HEK293 (cell line): ENCODE results near the gene C4BPB.

Experiments used
- CTCF ChIA-PET: fragments of 350-600 bp; formaldehyde crosslinking; extraction: SDS; loops from one replicate; lab custom pipeline; 2021; ENCODE audit warnings: antibody characterized with exemption; lab: Yijun Ruan, JAX
- POLR2A ChIA-PET: fragments of 300-600 bp; formaldehyde crosslinking; extraction: SDS; loops from one replicate; lab custom pipeline; 2020; ENCODE audit warnings: antibody characterized with exemption, inconsistent platforms; lab: Yijun Ruan, JAX
- H3K27ac ChIP-seq: fragments of 200-500 bp; sonication (Bioruptor generic); 2 replicates; pipeline ENCODE4 v1.5.1; 2014; ENCODE audit warnings: low read depth, low read length, control low read depth, inconsistent platforms; ENCODE audit errors: extremely low read depth
- H3K36me3 ChIP-seq, 2 experiments: fragments of 200-500 bp in 1 of 2; sonication (Bioruptor generic) in 1 of 2; 1 replicate in 1 of 2; 2 replicates in 1 of 2; pipeline ENCODE4 v1.5.1; 2014 to 2017; ENCODE audit warnings: inconsistent platforms in 2 of 2, low read length in 2 of 2; ENCODE audit not compliant: control insufficient read depth in 2 of 2, insufficient read depth in 1 of 2
- H3K4me1 ChIP-seq: fragments of 200-500 bp; sonication (Bioruptor generic); 2 replicates; pipeline ENCODE4 v1.5.1; 2014; ENCODE audit warnings: mild to moderate bottlenecking, low read length, inconsistent platforms; ENCODE audit not compliant: control insufficient read depth, insufficient read depth
- H3K4me3 ChIP-seq: 2 replicates; pipeline ENCODE4 v1.5.1; 2011; ENCODE audit warnings: low read depth, mild to moderate bottlenecking, control low read depth, low read length, moderate library complexity
- H3K9me3 ChIP-seq: fragments of 200-500 bp; sonication (Bioruptor generic); 2 replicates; pipeline ENCODE4 v1.5.1; 2014; ENCODE audit warnings: low read depth, low read length, inconsistent platforms; ENCODE audit not compliant: control insufficient read depth, insufficient read depth
- GFI1B ChIP-seq: fragments of 450-650 bp; formaldehyde crosslinking; IDR thresholded peaks from 2 replicates; pipeline ENCODE4 v1.5.1; 2016; ENCODE audit warnings: missing biosample characterization, missing genetic modification characterization
- HOXC10 ChIP-seq: sonication (generic); formaldehyde crosslinking; IDR thresholded peaks from 2 replicates; pipeline ENCODE4 v1.8.1; 2023; ENCODE audit warnings: mild to moderate bottlenecking, missing genetic modification reagents
- HOXD13 ChIP-seq: sonication (generic); formaldehyde crosslinking; IDR thresholded peaks from 2 replicates; pipeline ENCODE4 v1.8.0; 2022; ENCODE audit warnings: missing genetic modification reagents, borderline replicate concordance
- INSM2 ChIP-seq: fragments of 450-650 bp; formaldehyde crosslinking; IDR thresholded peaks from 2 replicates; pipeline ENCODE4 v1.5.1; 2016; ENCODE audit warnings: missing biosample characterization, missing genetic modification characterization
- KLF8 ChIP-seq: fragments of 450-650 bp; formaldehyde crosslinking; IDR thresholded peaks from 2 replicates; pipeline ENCODE4 v1.5.1; 2016; ENCODE audit warnings: missing biosample characterization, missing genetic modification characterization
- MYNN ChIP-seq: fragments of 450-650 bp; formaldehyde crosslinking; IDR thresholded peaks from 2 replicates; pipeline ENCODE4 v1.5.1; 2016; ENCODE audit warnings: missing biosample characterization, missing genetic modification characterization, borderline replicate concordance
- OSR2 ChIP-seq: fragments of 450-650 bp; formaldehyde crosslinking; IDR thresholded peaks from 2 replicates; pipeline ENCODE4 v1.5.1; 2016; ENCODE audit warnings: missing biosample characterization, missing genetic modification characterization
- RBAK ChIP-seq: fragments of 450-650 bp; formaldehyde crosslinking; IDR thresholded peaks from 2 replicates; pipeline ENCODE4 v1.5.1; 2016; ENCODE audit warnings: missing biosample characterization, missing genetic modification characterization
- SP2 ChIP-seq: fragments of 450-650 bp; formaldehyde crosslinking; IDR thresholded peaks from 2 replicates; pipeline ENCODE4 v1.5.1; 2016; ENCODE audit warnings: missing biosample characterization, missing genetic modification characterization
- ZBTB6 ChIP-seq: fragments of 450-650 bp; formaldehyde crosslinking; IDR thresholded peaks from 2 replicates; pipeline ENCODE4 v1.5.1; 2017; ENCODE audit warnings: missing biosample characterization, missing genetic modification characterization
- ZFHX2 ChIP-seq: fragments of 450-650 bp; formaldehyde crosslinking; conservative IDR thresholded peaks from 2 replicates; pipeline ENCODE4 v1.5.1; 2016; ENCODE audit warnings: missing biosample characterization, missing genetic modification characterization
- ZNF221 ChIP-seq: fragments of 450-650 bp; formaldehyde crosslinking; IDR thresholded peaks from 2 replicates; pipeline ENCODE4 v1.5.1; 2017; ENCODE audit warnings: missing biosample characterization, missing genetic modification characterization, borderline replicate concordance
- ZNF248 ChIP-seq: fragments of 450-650 bp; formaldehyde crosslinking; IDR thresholded peaks from 2 replicates; pipeline ENCODE4 v1.5.1; 2017; ENCODE audit warnings: missing biosample characterization, missing genetic modification characterization
- ZNF292 ChIP-seq: fragments of 450-650 bp; formaldehyde crosslinking; IDR thresholded peaks from 2 replicates; pipeline ENCODE4 v1.5.1; 2016; ENCODE audit warnings: low read depth, missing biosample characterization, missing genetic modification characterization, borderline replicate concordance
- ZNF341 ChIP-seq: fragments of 450-650 bp; formaldehyde crosslinking; IDR thresholded peaks from 2 replicates; pipeline ENCODE4; 2016; ENCODE audit warnings: low read depth, missing biosample characterization, missing genetic modification characterization
- ZNF391 ChIP-seq: fragments of 450-650 bp; formaldehyde crosslinking; IDR thresholded peaks from 2 replicates; pipeline ENCODE4 v1.5.1; 2016; ENCODE audit warnings: low read depth, missing biosample characterization, missing genetic modification characterization, borderline replicate concordance
- ZNF501 ChIP-seq: fragments of 450-650 bp; formaldehyde crosslinking; IDR thresholded peaks from 2 replicates; pipeline ENCODE4 v1.5.1; 2016; ENCODE audit warnings: missing biosample characterization, missing genetic modification characterization
- ZNF510 ChIP-seq: fragments of 450-650 bp; formaldehyde crosslinking; IDR thresholded peaks from 2 replicates; pipeline ENCODE4 v1.5.1; 2018; ENCODE audit warnings: mild to moderate bottlenecking, missing genetic modification characterization, missing biosample characterization; ENCODE audit not compliant: insufficient replicate concordance
- ZNF600 ChIP-seq: fragments of 450-650 bp; formaldehyde crosslinking; IDR thresholded peaks from 2 replicates; pipeline ENCODE4 v1.5.1; 2016; ENCODE audit warnings: missing biosample characterization, missing genetic modification characterization
- ZNF626 ChIP-seq: fragments of 450-650 bp; sonication (Bioruptor Pico); formaldehyde crosslinking; IDR thresholded peaks from 2 replicates; pipeline ENCODE4 v1.5.1; 2018; ENCODE audit warnings: missing biosample characterization, missing genetic modification characterization, inconsistent platforms
- ZNF654 ChIP-seq: fragments of 450-650 bp; formaldehyde crosslinking; IDR thresholded peaks from 2 replicates; pipeline ENCODE4 v1.5.1; 2016; ENCODE audit warnings: low read depth, missing biosample characterization, missing genetic modification characterization
- ZNF670 ChIP-seq: fragments of 450-650 bp; formaldehyde crosslinking; IDR thresholded peaks from 2 replicates; pipeline ENCODE4 v1.5.1; 2016; ENCODE audit warnings: missing biosample characterization, missing genetic modification characterization, low read depth
- ZNF677 ChIP-seq: fragments of 450-650 bp; IDR thresholded peaks from 2 replicates; pipeline ENCODE4 v1.5.0; 2018; ENCODE audit warnings: missing biosample characterization, mild to moderate bottlenecking, missing genetic modification characterization, moderate library complexity
- ZNF791 ChIP-seq: fragments of 450-650 bp; formaldehyde crosslinking; IDR thresholded peaks from 2 replicates; pipeline ENCODE4 v1.5.1; 2016; ENCODE audit warnings: missing biosample characterization, missing genetic modification characterization
- TF ChIP-seq, protein P1 (sequence below): fragments of 450-650 bp; formaldehyde crosslinking; IDR thresholded peaks from 2 replicates; pipeline ENCODE4 v1.5.1; 2016; ENCODE audit warnings: missing biosample characterization, missing genetic modification characterization
- TF ChIP-seq, protein P2 (sequence below): fragments of 450-650 bp; formaldehyde crosslinking; IDR thresholded peaks from 2 replicates; pipeline ENCODE4 v1.5.1; 2016; ENCODE audit warnings: missing biosample characterization, missing genetic modification characterization
- TF ChIP-seq, protein P3 (sequence below): fragments of 450-650 bp; formaldehyde crosslinking; IDR thresholded peaks from 2 replicates; pipeline ENCODE4 v1.5.1; 2016; ENCODE audit warnings: missing biosample characterization, missing genetic modification characterization
- TF ChIP-seq, protein P4 (sequence below): sonication (generic); formaldehyde crosslinking; IDR thresholded peaks from 2 replicates; pipeline ENCODE4 v1.8.1; 2022; ENCODE audit warnings: mild to moderate bottlenecking, moderate library complexity, missing genetic modification reagents

C4BPB gene

DNA sequence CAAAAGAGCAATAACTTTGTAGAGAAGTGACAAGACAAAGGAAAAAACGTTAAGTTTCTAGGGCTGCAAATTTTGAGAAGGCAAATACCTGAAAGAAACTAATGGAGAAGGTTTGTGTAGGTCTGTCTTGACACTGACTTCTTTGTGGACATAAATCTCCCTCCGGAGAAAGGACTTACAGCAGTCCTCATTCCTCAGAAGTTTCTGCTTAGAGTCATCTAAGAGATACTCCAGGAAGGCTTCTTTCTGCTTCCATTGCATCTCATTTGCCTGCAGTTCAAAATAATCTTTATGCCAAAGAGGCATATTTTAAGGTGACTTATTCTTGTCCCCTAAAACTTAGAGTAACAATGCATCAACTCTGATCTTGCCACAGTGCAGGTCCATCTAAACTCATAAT, 4.4 kb upstream of the C4BPB start:
- CTCF ChIA-PET = interaction anchor here (0.6 to 3.5 kb wide), 19 partner anchors 9 to 589 kb away, joined by 3 to 42 read pairs (median 4); partner anchors contain the start of gene PFKFB2

GRCh38 chr1:207084701-207085180, 3.9 kb upstream of the C4BPB start:
- POLR2A ChIA-PET = interaction anchor here (1.1 kb wide), 1 partner anchor 237 kb away, joined by 3 read pairs; the partner anchor contains the start of gene CD55
- Histone ChIP-seq H3K27ac (no peak overlapping the region), H3K36me3 (no peaks in the 10 kb centered on the region), H3K9me3 (no peaks in the 10 kb centered on the region), H3K4me1 (no peaks in the 10 kb centered on the region), H3K4me3 (no peak overlapping the region)
- CTCF ChIA-PET = interaction anchor here (0.6 to 3.5 kb wide), 19 partner anchors 9 to 438 kb away, joined by 3 to 42 read pairs (median 4); partner anchors contain the start of gene PFKFB2
- TF ChIP-seq ZNF510 (tag by site-specific recombination) (no peak), GFI1B (tag by site-specific recombination) (no peak), ZFHX2 (tag by site-specific recombination) (peak; percentile 31; the same call in 1 of the 2 replicates), ZNF654 (tag by site-specific recombination) (peak; percentile 59), ZNF626 (tag by site-specific recombination) (no peak), ZNF341 (tag by site-specific recombination) (0 out of 2 replicates have a peak, but pooled peaks have one; percentile 20), RBAK (tag by site-specific recombination) (no peak)
- TF ChIP-seq, protein P1, sequence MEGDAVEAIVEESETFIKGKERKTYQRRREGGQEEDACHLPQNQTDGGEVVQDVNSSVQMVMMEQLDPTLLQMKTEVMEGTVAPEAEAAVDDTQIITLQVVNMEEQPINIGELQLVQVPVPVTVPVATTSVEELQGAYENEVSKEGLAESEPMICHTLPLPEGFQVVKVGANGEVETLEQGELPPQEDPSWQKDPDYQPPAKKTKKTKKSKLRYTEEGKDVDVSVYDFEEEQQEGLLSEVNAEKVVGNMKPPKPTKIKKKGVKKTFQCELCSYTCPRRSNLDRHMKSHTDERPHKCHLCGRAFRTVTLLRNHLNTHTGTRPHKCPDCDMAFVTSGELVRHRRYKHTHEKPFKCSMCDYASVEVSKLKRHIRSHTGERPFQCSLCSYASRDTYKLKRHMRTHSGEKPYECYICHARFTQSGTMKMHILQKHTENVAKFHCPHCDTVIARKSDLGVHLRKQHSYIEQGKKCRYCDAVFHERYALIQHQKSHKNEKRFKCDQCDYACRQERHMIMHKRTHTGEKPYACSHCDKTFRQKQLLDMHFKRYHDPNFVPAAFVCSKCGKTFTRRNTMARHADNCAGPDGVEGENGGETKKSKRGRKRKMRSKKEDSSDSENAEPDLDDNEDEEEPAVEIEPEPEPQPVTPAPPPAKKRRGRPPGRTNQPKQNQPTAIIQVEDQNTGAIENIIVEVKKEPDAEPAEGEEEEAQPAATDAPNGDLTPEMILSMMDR (tag by site-specific recombination) = peak; percentile 60
- TF ChIP-seq, protein P2, sequence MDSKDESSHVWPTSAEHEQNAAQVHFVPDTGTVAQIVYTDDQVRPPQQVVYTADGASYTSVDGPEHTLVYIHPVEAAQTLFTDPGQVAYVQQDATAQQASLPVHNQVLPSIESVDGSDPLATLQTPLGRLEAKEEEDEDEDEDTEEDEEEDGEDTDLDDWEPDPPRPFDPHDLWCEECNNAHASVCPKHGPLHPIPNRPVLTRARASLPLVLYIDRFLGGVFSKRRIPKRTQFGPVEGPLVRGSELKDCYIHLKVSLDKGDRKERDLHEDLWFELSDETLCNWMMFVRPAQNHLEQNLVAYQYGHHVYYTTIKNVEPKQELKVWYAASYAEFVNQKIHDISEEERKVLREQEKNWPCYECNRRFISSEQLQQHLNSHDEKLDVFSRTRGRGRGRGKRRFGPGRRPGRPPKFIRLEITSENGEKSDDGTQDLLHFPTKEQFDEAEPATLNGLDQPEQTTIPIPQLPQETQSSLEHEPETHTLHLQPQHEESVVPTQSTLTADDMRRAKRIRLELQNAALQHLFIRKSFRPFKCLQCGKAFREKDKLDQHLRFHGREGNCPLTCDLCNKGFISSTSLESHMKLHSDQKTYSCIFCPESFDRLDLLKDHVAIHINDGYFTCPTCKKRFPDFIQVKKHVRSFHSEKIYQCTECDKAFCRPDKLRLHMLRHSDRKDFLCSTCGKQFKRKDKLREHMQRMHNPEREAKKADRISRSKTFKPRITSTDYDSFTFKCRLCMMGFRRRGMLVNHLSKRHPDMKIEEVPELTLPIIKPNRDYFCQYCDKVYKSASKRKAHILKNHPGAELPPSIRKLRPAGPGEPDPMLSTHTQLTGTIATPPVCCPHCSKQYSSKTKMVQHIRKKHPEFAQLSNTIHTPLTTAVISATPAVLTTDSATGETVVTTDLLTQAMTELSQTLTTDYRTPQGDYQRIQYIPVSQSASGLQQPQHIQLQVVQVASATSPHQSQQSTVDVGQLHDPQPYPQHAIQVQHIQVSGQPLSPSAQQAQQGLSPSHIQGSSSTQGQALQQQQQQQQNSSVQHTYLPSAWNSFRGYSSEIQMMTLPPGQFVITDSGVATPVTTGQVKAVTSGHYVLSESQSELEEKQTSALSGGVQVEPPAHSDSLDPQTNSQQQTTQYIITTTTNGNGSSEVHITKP (tag by site-specific recombination) = peak; percentile 22; the same call in 1 of the 2 replicates

More for the DNA sequence above, 4.4 kb upstream of the C4BPB start:
- no peak overlapping the region for H3K27ac ChIP-seq
- no peaks in the 10 kb centered on the region for H3K9me3 ChIP-seq
- H3K4me1 ChIP-seq = no peaks in the 10 kb centered on the region
- H3K4me3 ChIP-seq = no peak overlapping the region
- H3K36me3 ChIP-seq = no peaks in the 10 kb centered on the region
- no peak for TF ChIP-seq ZNF677
- no peak for TF ChIP-seq ZBTB6
- no peak for TF ChIP-seq ZNF600 (tag by site-specific recombination)
- TF ChIP-seq ZNF626 (tag by site-specific recombination) = no peak
- TF ChIP-seq OSR2 (tag by site-specific recombination) = no peak
- TF ChIP-seq, protein P3, sequence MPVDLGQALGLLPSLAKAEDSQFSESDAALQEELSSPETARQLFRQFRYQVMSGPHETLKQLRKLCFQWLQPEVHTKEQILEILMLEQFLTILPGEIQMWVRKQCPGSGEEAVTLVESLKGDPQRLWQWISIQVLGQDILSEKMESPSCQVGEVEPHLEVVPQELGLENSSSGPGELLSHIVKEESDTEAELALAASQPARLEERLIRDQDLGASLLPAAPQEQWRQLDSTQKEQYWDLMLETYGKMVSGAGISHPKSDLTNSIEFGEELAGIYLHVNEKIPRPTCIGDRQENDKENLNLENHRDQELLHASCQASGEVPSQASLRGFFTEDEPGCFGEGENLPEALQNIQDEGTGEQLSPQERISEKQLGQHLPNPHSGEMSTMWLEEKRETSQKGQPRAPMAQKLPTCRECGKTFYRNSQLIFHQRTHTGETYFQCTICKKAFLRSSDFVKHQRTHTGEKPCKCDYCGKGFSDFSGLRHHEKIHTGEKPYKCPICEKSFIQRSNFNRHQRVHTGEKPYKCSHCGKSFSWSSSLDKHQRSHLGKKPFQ (tag by site-specific recombination) = no peak
- no peak for TF ChIP-seq INSM2 (tag by site-specific recombination)
- TF ChIP-seq, protein P4, sequence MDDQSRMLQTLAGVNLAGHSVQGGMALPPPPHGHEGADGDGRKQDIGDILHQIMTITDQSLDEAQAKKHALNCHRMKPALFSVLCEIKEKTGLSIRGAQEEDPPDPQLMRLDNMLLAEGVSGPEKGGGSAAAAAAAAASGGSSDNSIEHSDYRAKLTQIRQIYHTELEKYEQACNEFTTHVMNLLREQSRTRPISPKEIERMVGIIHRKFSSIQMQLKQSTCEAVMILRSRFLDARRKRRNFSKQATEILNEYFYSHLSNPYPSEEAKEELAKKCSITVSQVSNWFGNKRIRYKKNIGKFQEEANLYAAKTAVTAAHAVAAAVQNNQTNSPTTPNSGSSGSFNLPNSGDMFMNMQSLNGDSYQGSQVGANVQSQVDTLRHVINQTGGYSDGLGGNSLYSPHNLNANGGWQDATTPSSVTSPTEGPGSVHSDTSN (CRISPR knock-in tag) = no peak
- no peak for TF ChIP-seq HOXC10 (CRISPR knock-in tag)
- TF ChIP-seq ZNF501 (tag by site-specific recombination) = no peak
- no peak for TF ChIP-seq ZNF791 (tag by site-specific recombination)
- TF ChIP-seq KLF8 (tag by site-specific recombination) = no peak
- no peak for TF ChIP-seq MYNN (tag by site-specific recombination)
- no peak for TF ChIP-seq ZNF292 (tag by site-specific recombination)
- TF ChIP-seq SP2 (tag by site-specific recombination) = no peak
- no peak for TF ChIP-seq ZNF221 (tag by site-specific recombination)
- TF ChIP-seq HOXD13 (CRISPR knock-in tag) = no peak
- no peak for TF ChIP-seq ZNF248
- no peak for TF ChIP-seq ZNF670 (tag by site-specific recombination)
- TF ChIP-seq ZNF391 (tag by site-specific recombination) = no peak
- POLR2A ChIA-PET = interaction anchor here (1.1 kb wide), 1 partner anchor 237 kb away, joined by 3 read pairs; the partner anchor contains the start of gene CD55
